ENCODE data around the gene PTH2R.
A peak's percentile ranks its signal among the peaks of the same experiment; 100 is the strongest.
"Not testable (repeated sequence)": the region's sequence is repeated elsewhere in the genome, so short reads cannot be mapped to it uniquely, and the experiment has no call there.

The PTH2R gene

DNA sequence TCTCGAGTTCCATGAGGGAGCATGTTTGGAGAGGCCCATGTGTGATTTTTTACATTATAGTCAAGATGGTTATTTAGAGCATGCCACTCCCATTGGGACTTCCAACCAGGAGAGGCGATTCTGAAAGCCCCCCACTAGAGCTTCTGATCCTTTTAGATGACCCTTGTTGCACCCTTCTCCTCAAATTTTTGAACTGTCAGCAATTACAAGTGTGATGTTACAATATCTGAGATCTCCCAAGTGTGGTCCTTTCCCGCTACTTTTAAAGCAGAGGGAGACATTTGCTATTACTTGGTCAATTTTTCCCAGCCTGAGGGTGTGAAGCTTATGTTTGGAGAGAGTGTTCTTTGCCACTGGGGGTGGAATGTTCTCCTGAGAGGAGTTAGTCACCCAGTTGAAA lies 16.7 kb upstream of the PTH2R start:
- no peak for DNase-seq (ENCODE audit: low read depth, low spot score)

GRCh38 chr2:208392300-208392699 lies 14.3 kb upstream of the PTH2R start:
- no peak for DNase-seq (ENCODE audit: low read depth, low spot score)

- DNase-seq (ENCODE audit: low read depth, low spot score) = not testable (repeated sequence)
Measured at GRCh38 chr2:208396796-208397195, 9.8 kb upstream of the PTH2R start.

DNA sequence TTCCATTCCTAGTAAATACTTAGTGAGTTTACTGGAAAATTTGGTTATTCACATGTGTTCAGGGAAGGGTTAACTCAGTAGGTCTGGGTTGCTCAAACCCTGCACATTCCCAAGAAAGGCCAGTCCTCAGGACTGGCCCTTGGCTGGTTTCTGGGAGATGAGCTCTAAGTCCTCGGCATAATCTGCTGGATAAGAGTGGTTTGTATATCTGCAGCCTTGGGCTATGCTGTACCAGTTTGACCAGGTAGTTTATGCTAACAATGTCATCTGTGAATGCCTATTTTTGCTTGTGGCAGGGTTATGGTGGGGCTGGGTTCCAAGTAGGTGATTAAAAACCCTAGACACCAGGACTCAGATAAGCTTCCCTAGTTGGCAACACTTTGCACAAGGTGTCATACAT lies 7.4 kb upstream of the PTH2R start:
- no peak for DNase-seq (ENCODE audit: low read depth, low spot score)

- no peak for DNase-seq (ENCODE audit: low read depth, low spot score)
Measured at GRCh38 chr2:208407667-208408066, 1.1 kb downstream of the PTH2R start.

DNA sequence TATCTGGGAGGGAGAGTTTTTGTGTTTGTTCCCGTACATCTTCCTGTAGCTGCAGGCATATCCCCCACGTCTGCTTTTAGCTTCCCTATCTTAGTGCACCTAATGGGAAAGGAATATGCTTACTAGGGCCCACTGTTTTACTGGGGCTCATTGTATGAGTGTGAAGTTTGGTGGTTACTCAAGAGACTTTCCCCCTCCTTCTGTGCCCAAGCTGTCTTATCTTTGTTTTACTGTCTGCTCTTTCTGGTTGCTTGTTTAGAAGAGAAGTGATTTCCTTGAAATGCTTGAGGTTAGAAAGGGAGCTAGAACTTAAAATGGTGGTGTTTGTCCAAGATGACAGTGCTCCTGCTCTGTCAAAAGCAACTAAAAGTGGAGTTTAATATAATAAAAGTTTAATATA lies 7.3 kb downstream of the PTH2R start:
- DNase-seq (ENCODE audit: low read depth, low spot score) = no peak

DNA sequence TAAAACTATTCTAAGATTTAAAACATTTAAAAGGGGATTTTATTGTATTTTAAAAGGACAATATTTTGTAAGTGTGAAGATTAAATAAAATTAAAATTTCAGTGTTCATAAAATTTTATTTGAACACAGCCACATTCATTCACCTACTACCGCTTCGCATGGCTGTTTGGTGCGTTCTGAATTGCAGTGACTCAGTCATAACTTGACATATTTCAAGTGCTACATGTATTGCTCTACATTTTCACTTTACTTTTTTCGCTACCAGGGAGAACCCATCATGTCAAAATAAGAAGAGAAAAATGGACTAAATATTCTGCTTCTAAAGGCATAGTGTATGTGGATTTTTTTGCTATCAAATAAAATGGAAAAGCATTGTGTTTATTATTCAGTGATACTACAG lies 8.7 kb downstream of the PTH2R start:
- no peak for DNase-seq (ENCODE audit: low read depth, low spot score)

DNA sequence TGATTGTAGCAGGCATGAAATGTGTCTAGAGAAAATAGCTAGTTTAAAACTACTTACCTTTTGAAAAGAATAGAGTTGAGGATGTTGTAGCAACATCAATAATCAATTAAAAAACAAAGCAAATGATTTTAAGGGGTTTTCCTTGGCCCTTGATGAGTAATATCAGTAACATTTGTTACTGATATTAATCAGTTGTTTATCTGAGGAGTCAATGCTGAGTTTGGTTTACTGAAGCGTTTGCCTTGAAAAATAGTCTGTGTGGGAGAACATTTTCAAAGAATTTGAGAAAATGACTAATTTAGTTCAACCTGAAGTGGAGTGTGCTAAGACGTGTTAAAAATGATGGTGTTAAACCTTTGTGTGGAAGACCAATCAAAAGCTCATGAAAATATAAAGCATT lies 9.3 kb downstream of the PTH2R start:
- no peak for DNase-seq (ENCODE audit: low read depth, low spot score)

DNA sequence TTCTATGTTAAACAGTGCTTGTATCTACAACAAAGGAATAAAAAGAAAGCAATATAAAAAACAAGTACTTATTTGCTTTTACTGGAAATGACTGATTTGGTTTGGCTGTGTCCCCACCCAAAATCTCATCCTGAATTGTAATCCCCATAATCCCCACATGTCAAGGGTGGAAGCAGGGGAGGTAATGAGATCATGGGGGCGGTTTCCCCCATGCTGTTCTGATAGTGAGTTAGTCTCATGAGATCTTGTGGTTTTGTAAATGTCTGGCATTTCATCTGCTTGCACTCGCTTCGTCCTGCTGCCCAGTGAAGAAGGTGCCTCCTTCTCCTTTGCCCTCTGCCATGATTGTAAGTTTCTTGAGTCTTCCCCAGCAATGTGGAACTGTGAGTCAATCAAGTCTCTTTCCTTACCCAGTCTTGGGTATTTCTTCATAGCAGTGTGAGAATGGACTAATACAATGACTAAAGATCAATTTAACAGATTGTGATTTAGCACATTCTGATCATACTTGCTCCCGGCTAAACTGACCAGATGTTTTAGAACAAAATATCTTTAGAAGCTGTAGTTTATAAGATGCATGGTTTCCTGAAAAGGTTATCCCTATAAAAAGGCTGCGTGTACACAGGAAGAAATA lies 19.9 kb downstream of the PTH2R start:
- DNase-seq (ENCODE audit: low read depth, low spot score) = no peak

DNA sequence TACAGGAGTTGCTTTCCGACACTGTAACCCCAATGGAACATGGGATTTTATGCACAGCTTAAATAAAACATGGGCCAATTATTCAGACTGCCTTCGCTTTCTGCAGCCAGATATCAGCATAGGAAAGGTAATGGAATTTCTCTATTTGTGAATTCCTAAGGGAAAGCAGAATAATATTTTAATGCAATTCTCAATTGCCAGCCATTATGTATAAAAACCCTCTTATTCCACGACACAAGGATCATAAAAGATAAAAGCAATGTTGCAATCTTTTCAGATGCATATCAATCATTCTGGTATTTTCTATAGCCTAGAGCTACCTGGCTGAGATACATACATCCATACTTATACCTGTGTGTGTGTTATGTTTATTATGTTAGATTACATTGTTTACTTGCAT lies 31.2 kb downstream of the PTH2R start:
- no peak for DNase-seq (ENCODE audit: low read depth, low spot score)

DNA sequence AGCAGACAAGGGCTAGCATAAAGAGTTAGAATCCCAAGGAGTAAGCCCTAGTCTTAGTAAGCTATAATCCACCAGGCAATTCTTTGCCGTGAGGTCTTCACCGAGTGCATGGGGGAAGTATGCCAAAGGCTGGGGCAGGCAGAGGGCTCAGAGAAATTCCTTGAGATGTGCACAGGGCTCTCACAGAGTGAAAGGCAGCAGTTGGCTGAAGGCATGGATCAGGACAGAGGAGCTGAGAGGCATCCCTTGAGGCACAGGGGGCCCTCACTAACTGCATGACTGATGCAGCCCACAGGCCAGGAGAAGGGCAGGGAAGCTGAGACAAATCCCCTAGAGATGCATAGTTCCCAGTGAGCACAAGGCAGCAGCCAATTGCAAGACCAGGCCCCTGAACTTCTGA lies 34.1 kb downstream of the PTH2R start:
- no peak for DNase-seq (ENCODE audit: low read depth, low spot score)

DNA sequence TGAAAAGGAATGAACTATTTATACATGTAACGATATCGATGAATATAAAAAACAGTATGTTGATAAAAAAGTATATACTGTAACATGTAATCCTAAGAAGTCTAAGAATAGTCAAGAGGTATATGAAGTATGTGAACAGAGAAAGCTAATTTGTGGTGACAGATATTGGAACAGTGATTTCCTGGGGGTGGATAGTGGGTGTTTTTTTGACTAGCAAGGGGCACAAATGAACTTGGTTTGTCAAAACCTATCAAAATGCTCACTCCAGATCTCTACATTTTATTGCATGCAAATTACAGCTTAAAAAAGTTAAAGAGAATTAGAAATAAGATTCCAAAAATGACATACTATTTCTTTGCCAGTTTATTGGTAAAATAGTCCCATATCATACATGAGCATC lies 35.4 kb downstream of the PTH2R start:
- no peak for DNase-seq (ENCODE audit: low read depth, low spot score)

- not testable (repeated sequence) for DNase-seq (ENCODE audit: low read depth, low spot score)
Measured at GRCh38 chr2:208447447-208447846, 40.9 kb downstream of the PTH2R start.

DNA sequence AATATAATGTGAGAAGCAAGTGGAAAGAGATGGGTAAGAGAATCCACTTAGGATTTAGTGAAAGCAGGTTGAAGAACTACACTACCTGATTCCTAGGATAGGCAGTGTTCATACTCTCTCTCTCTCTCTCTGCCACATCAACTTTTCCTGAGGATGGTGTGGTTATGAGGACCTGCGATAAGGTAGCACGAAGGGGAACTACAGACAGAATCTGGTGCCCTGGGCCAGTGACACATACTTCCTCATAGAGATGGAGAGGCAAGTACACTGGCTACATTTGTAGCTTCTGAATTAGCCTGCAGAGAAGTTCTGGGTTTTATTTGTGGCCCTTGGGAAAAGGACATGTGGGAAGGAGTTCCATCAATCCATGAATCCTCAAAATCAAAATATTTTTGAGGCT lies 44.5 kb downstream of the PTH2R start:
- DNase-seq (ENCODE audit: low read depth, low spot score) = no peak

DNA sequence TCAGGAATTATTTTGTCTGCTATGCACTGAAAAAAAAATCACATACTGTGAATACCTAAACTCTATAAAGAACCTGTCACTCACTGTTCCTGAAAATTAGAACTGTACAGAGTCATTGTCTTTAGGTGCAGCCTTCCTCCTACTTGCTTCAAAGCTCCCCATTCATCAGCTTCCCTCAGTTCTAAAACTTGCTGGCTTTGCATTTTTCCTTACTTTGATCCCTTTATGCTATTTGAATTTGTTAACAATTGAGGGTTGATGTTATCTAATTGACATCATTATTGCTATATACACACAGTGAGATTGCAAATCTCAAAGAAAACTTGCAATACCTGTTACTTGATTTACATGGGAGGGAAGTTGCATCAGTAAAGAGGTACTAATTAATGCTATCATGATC lies 48.3 kb downstream of the PTH2R start:
- DNase-seq (ENCODE audit: low read depth, low spot score) = no peak

GRCh38 chr2:208463721-208464120 lies 57.1 kb downstream of the PTH2R start:
- DNase-seq (ENCODE audit: low read depth, low spot score) = no peak

- no peak for DNase-seq (ENCODE audit: low read depth, low spot score)
Measured at GRCh38 chr2:208464205-208464604, 57.6 kb downstream of the PTH2R start.

- peak; percentile 1 for DNase-seq (ENCODE audit: low read depth, low spot score)
Measured at GRCh38 chr2:208466151-208466919, 59.7 kb downstream of the PTH2R start.

DNA sequence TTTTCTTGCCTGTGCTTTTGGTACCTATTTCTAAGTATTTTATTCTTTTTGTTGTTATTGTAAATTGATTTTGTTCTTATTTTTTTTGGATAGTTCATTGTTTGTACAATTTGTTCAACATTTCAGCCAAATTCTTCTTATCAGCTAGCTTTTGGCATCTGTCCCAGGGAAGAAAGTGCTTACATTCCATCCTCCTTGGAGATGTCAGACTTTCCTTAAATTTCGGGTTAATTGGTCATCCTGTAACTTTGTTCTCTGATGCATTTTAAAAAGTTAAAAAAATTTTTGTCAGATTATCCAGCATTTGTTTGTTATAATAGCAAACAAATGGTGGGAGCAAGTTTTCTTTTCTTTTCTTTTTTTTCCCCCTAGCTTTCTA lies 60.3 kb downstream of the PTH2R start:
- no peak for DNase-seq (ENCODE audit: low read depth, low spot score)

DNA sequence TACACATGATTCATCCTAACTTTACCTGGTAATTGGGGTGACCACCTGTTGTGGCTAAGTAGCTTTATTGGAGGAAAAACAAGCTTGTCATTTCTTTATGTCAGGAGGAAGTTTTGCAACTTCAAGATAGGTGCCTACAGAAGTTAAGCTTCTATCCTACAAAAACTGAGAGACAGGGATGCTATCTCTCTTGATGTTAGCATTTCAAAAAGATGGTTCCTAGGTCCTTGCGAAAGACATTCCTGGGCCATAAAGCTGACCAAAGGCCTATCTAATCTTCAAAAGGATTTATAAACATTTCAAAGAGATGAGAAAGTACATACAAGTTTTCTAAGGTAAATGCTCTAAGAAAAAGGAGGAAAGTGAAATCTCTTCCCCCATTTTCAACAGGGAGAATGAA lies 61.0 kb downstream of the PTH2R start:
- no peak for DNase-seq (ENCODE audit: low read depth, low spot score)

- no peak for DNase-seq (ENCODE audit: low read depth, low spot score)
Measured at GRCh38 chr2:208477741-208478140, 71.1 kb downstream of the PTH2R start.

DNA sequence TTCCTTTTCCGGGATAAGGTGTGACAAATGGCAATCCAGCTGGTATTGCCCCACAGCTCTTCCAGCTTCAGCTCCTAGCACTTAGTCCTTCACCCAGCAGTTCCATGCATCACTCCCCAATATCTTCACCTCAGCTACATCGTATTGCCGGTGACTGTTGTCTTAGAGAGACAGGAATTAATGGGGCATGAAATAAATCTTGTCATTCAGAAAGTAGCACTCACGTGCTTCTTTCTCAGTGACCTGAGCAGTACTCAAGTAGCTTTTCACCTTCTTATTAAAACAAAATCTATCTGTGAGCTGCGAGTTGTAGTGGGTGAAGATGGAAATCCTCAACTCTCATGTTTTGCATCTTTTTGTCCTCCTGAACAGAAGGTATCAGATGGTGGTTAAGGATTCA lies 72.8 kb downstream of the PTH2R start:
- DNase-seq (ENCODE audit: low read depth, low spot score) = no peak

DNA sequence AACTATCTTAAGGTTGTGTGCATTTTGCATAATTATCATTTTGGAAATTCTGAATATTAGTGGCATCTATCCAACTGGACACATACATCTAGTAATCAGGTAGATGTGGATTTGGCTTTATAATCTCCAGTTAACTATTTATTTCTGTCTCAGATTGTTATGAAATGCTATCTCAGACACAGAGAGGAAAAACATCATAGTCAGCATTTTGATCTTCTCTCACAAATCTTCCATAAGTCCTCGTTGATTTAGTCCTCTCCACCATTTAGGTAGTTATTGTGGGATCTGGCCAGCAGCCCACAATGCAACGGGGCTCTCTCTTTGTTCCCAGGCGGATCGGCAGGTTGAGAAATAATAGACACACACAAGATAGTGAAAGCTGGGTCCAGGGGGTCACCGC lies 75.4 kb downstream of the PTH2R start:
- not testable (repeated sequence) for DNase-seq (ENCODE audit: low read depth, low spot score)

All from smooth muscle cell of the brain vasculature (primary cell).